GDM1 (cell line): ENCODE measurements around the gene ARHGAP25.
A peak's percentile ranks its signal among the peaks of the same experiment; 100 is the strongest.
"Not testable (repeated sequence)": the region's sequence is repeated elsewhere in the genome, so short reads cannot be mapped to it uniquely, and the experiment has no call there.

Source experiments
- DNase-seq: peaks from one replicate; lab custom pipeline; 2025; lab: John Stamatoyannopoulos, UW

ARHGAP25 gene

DNA sequence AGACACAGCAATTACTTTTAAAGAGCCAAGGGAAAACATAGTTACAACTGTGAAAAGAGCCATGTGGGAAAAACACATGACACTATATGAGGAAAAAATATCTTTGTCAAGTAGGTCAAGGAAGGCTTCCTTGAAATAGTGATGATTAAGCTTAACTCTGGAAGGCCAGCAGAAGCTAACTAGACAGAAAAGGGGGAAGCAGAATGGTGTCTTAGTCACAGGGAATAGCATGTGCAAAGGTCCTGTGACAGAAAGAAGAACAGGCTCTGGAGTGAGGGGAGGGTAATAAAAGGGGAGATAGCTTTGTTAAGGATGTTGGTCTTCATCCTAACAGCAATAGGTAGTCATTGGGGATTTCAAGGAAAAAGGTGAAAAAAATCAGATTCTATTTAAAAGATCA lies 64.0 kb downstream of the ARHGAP25 start:
- DNase-seq = no peak

- no peak for DNase-seq
Observed at GRCh38 chr2:68799140-68800026, 64.8 kb downstream of the ARHGAP25 start.

DNA sequence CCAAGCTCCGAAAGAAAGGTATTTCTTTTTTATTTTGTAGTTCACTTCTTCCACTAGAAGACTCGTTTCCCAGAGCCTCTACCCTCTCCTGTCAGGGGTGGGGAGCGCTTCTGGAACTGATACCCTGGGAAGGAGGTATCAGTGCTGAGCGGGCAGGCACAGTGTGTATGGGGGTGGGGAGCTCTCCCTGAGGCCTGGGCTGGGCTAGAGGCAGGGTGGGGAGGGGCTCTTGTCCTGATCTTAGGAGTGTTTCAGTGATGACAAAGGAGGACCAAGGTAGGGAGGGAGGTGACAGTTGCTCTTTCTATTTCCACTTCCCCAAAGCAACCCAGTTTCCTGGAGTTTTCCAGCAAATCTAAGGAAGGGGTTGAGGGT lies 65.4 kb downstream of the ARHGAP25 start:
- no peak for DNase-seq

GRCh38 chr2:68800517-68800916 lies 65.9 kb downstream of the ARHGAP25 start:
- DNase-seq = no peak

DNA sequence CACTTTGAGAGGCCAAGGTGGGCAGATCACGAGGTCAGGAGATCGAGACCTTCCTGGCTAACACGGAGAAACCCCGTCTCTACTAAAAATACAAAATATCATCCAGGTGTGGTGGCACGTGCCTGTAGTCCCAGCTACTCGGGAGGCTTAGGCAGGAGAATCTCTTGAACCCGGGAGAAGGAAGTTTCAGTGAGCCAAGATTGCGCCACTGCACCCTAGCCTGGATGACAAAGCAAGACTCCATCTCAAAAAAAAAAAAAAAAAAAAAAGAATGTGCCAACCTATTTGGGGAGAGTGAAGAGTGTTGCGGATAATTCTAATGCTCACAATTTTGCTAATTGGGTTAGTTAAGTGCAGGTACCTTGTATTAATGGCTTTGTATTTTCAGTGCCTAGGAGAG lies 67.5 kb downstream of the ARHGAP25 start:
- DNase-seq = not testable (repeated sequence)

- no peak for DNase-seq
Observed at GRCh38 chr2:68805025-68805424, 70.4 kb downstream of the ARHGAP25 start.

- no peak for DNase-seq
Observed at GRCh38 chr2:68806511-68807109, 72.0 kb downstream of the ARHGAP25 start.

DNA sequence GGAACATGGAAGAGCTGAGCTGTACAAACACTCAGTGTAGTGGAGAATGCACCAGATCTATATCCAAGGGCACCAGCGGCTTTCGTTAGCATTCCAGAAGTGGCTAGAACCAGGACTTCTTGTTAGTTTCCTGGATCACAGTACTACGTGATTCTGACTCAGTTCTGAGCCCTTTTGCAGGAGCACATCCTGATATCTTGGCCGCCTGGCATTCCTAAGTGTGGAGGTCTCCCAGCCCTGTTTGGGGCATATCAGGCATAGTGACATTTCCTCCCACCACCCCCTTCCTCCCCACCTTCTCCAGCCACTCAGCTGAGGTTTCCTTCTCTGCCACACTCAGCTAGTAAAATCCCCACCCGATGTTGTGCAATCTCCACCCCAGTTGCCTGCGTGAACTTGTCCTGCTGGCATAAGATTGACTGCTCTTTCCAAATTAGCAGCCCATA lies 73.2 kb downstream of the ARHGAP25 start:
- DNase-seq = peak; percentile 36

DNA sequence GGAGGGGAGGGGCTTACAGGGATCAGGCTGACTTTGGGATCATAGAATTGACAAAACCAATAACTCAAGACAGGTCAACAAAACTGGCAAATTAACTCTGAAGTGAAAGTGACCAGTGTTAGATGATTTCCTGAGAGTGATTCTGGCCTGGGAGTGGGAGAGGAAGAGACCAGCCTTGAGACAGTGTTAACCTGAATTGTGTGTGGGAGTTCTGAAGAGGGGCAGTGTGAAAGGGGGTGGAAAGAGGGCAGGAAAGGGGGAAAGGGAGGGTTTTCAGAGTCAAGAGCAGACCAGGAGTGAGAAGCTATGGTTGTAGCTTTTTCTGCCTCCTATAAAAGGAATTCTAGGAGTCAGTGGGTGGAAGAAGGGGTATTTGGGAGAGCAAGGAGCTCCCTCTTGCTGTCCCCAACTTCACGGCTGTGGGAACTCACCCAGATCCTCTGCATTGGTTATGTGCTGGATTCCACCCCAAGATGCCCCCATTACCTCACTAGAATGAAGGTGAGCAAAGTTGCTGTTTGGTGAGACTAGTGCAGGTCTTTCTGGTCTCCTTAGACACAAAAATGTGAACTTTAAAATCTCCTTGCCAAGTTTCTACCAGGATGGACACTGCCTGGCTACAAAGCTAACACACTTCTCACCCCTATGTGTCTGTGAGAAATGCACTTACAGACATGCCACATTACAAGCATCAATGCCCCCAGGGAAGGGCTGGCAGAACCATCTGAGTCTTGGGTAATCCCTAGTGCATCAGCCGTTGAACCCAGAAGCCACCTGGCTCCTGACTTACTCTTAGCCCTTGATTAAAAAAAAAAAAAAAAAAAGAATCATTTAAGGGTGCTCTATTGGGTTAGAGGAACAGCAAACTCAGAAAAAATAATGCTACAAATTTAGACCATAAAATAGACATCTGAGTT lies 75.0 kb downstream of the ARHGAP25 start:
- no peak for DNase-seq

- no peak for DNase-seq
Observed at GRCh38 chr2:68811364-68811763, 76.8 kb downstream of the ARHGAP25 start.

- DNase-seq = no peak
Observed at GRCh38 chr2:68812251-68812650, 77.6 kb downstream of the ARHGAP25 start.

DNA sequence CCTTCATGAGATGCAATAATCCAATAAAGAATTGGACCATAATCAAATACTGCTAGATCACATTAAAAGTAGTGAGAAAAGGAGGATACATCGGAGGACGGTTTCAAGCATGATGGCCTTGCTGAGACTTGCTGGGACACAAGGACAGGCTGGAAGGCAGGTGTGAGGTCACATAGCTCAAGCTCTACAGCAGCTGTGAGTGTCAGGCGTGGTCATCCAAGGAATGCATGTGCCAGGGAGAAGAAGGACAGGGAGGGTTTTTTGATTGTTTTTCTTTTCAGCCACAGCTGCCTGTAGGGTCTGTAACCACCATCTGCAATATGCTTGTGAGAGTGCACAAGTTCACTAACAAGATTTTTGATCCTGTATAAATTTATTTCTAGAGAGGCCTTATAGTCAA lies 79.0 kb downstream of the ARHGAP25 start:
- DNase-seq = no peak

GRCh38 chr2:68817306-68817705 lies 82.7 kb downstream of the ARHGAP25 start:
- no peak for DNase-seq

- no peak for DNase-seq
Observed at GRCh38 chr2:68819556-68819955, 84.9 kb downstream of the ARHGAP25 start.

- DNase-seq = no peak
Observed at GRCh38 chr2:68822207-68822872, 87.7 kb downstream of the ARHGAP25 start.

DNA sequence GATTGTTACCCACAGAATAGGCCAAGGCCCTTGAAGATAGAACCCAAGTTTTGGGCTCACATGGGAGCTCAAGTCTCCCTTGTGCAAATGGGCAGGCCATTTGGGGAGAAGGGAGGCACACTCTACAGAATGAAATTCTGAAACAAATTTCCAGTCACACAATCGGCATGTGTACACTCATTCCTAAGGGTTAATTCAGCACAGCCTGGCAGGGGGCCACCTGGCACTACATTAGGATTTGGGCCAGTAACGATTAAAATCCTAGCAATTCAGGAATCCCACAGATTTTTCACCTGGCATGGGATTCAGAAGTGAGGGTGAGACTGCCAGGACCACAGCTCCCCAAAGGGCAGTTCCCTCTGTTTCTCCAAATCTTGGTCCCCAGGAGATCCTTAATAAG lies 90.2 kb downstream of the ARHGAP25 start:
- no peak for DNase-seq

- DNase-seq = no peak
Observed at GRCh38 chr2:68825866-68826265, 91.3 kb downstream of the ARHGAP25 start.

- DNase-seq = no peak
Observed at GRCh38 chr2:68827666-68828065, 93.1 kb downstream of the ARHGAP25 start.

DNA sequence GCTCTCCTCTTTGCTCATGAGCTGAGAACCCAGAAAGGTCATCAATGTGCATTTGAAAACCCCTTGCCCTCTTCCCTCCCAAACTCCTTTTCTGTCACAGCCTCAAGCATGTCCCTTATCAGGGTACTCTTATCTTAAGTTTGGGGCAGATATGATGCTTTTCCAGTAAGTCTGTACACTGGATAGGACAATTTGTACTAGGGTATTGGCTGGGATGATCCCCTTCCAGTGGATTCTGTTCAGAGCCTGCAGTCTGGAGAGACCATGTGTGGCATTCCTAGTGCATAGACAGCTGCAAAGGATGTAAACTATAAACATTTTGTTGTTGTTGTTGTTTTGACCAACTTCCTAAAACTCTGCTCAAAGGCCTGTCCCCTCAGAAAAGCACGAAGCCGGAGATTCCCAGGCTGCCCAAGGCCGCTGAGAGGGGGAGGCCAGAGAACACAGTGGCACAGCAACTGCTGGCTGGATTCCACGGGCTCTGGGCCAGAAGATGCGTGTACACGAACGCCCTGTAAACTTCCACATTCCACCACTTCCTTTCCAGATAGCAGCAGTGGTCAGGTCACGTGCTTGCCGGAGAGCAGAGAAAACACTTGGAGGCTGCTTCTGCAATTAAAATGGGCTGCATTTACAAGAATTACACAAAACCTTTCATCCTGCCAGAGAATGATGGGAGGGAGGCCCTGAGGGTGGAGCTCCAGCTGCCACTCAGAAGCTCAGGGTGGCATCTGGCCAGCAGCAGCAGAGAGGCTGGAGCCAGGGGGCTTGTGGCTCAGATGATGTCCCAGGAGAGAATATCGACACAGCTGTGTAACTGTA lies 94.5 kb downstream of the ARHGAP25 start:
- DNase-seq = peak; percentile 92

DNA sequence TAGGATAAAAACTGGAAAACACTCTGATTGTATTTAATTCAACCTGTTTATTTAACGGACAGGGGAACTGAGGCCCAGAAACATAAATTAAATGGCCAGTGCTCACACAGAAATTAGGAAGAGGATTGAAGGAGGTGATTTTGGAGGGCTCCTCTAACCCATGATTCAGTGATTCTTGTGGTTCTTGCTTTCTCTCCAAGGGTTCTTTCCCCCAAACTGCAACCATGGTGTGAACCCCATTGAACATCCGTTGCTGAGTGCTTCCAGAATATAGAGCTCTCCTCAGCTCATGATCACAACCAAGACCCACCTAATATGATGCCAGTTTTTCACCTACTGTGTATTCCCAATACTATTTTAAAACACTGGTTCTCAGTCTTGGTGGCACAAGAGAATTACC lies 95.1 kb downstream of the ARHGAP25 start:
- DNase-seq = no peak

GRCh38 chr2:68831686-68832232 lies 97.1 kb downstream of the ARHGAP25 start:
- DNase-seq = no peak
